Activated CD4-positive, alpha-beta T cell treated with anti-CD3 and anti-CD28 coated beads, Interleukin-2, amount 50 U/mL, for 1 hour (primary cell): ENCODE data around the gene KCNK17.
A peak's percentile ranks its signal among the peaks of the same experiment; 100 is the strongest.

Source experiments
- DNase-seq: peaks from one replicate; pipeline ENCODE4 v3.0.0-alpha.2; 2020

The KCNK17 gene

GRCh38 chr6:39314273-39314795, at the start of gene KCNK17:
KCNK17 (minus strand) TSS chr6:39314419; CDS start chr6:39314320, 99 bp downstream.
- no peak for DNase-seq

GRCh38 chr6:39363280-39363679, 49.1 kb upstream of the KCNK17 start:
- no peak for DNase-seq

- DNase-seq: no peak
These were observed 48.3 kb upstream of the KCNK17 start for GRCh38 chr6:39362487-39362865.

- peak; percentile 37 for DNase-seq
These were observed 47.7 kb upstream of the KCNK17 start for GRCh38 chr6:39361657-39362486.

- no peak for DNase-seq
These were observed 46.2 kb upstream of the KCNK17 start for GRCh38 chr6:39360378-39360777.

- no peak for DNase-seq
These were observed 43.9 kb upstream of the KCNK17 start for GRCh38 chr6:39357998-39358686.

- DNase-seq: no peak
These were observed 39.6 kb upstream of the KCNK17 start for GRCh38 chr6:39353698-39354315.

- no peak for DNase-seq
These were observed 36.7 kb upstream of the KCNK17 start for GRCh38 chr6:39350723-39351505.

- no peak for DNase-seq
These were observed 34.5 kb upstream of the KCNK17 start for GRCh38 chr6:39348740-39349139.

GRCh38 chr6:39347906-39348585, 33.8 kb upstream of the KCNK17 start:
- peak; percentile 51 for DNase-seq

GRCh38 chr6:39347206-39347605, 33.0 kb upstream of the KCNK17 start:
- DNase-seq: no peak

GRCh38 chr6:39344821-39345280, 30.6 kb upstream of the KCNK17 start:
- no peak for DNase-seq

GRCh38 chr6:39343396-39343870, 29.2 kb upstream of the KCNK17 start:
- DNase-seq: no peak

GRCh38 chr6:39342692-39343395, 28.6 kb upstream of the KCNK17 start:
- no peak for DNase-seq

GRCh38 chr6:39341937-39342336, 27.7 kb upstream of the KCNK17 start:
- no peak for DNase-seq

GRCh38 chr6:39341352-39341751, 27.1 kb upstream of the KCNK17 start:
- no peak for DNase-seq

GRCh38 chr6:39339868-39340550, 25.8 kb upstream of the KCNK17 start:
- no peak for DNase-seq

GRCh38 chr6:39339096-39339867, 25.1 kb upstream of the KCNK17 start:
- no peak for DNase-seq

GRCh38 chr6:39338397-39338796, 24.2 kb upstream of the KCNK17 start:
- no peak for DNase-seq
